Ovary (tissue), 9 donors: ENCODE results near the gene NRSN2. TPM values are rescaled to one million over a fixed set of nuclear protein-coding genes. Genes with fewer than 3 reads are reported as not detected.

Source experiments
- DNase-seq, 5 donors: peaks; one replicate each; pipeline ENCODE4 v3.0.0-alpha.2; 2019 to 2020
- H3K27ac ChIP-seq, 2 donors: fragments of 200-600 bp; one replicate each; pipeline versions ENCODE4 v1.5.1 to v1.8.0; 2019 to 2022
- H3K27me3 ChIP-seq: fragments of 200-600 bp; one replicate; pipeline ENCODE4 v1.8.0; 2022
- H3K36me3 ChIP-seq: fragments of 200-600 bp; sonication (generic); one replicate; pipeline ENCODE4 v1.5.1; 2019
- H3K4me1 ChIP-seq: one replicate; pipeline ENCODE4 v1.8.1; 2013; ENCODE audit warnings: mild to moderate bottlenecking, moderate library complexity; ENCODE audit not compliant: insufficient read depth
- H3K4me3 ChIP-seq: fragments of 200-600 bp; sonication (generic); one replicate; pipeline ENCODE4 v1.5.1; 2017
- H3K9me3 ChIP-seq, 2 donors: fragments of 200-600 bp in 1 of 2; sonication (generic) in 1 of 2; one replicate each; pipeline versions ENCODE4 v1.5.1 to v1.8.1; 2013 to 2019; ENCODE audit warnings: mild to moderate bottlenecking in 1 of 2, moderate library complexity in 1 of 2
- CTCF ChIP-seq, 3 donors: fragments of 450-650 bp in 2 of 3; fragments of 200-600 bp in 1 of 3; IDR thresholded peaks; one replicate each; pipeline versions ENCODE4 v1.5.1 to v1.8.0; 2016 to 2022; ENCODE audit warnings: antibody characterized with exemption in 3 of 3, mild to moderate bottlenecking in 1 of 3
- EP300 ChIP-seq: sonication (generic); formaldehyde crosslinking; IDR thresholded peaks from one replicate; pipeline ENCODE4 v1.6.1; 2017; ENCODE audit warnings: antibody characterized with exemption
- POLR2A ChIP-seq: fragments of 450-650 bp; IDR thresholded peaks from one replicate; pipeline ENCODE4 v1.6.1; 2017; ENCODE audit warnings: antibody characterized with exemption, mild to moderate bottlenecking, moderate library complexity
- WGBS, 3 donors: extraction: QIAGEN DNeasy Blood & Tissue Kit in 1 of 3; methylation state at CpG; one replicate each; pipeline versions ENCODE4 v1.1.5 to v1.1.7; 2013 to 2017; 5-methylcytosine and 5-hydroxymethylcytosine counted together
- intact Hi-C, 4 donors: fragments of 100-400 bp; cut with DNase I; formaldehyde crosslinking; loops; one replicate each; pipeline versions ENCODE4 v1.11.0 to v1.15.1; 2022 to 2023
- polyA plus RNA-seq, 2 donors: library from polyadenylated mRNA; stranded (reverse); fragments of 200-250 nt in 1 of 2; fragments of 350-450 nt in 1 of 2; fragmentation: Illumina TruSeq in 1 of 2; extraction: RNeasy Lipid Tissue Mini Kit (QIAGEN cat#74804) in 1 of 2; gene quantifications; one replicate each; pipeline ENCODE4 v1.2.3, GENCODE V29; 2013 to 2014
- total RNA-seq, 7 donors: library from RNA; depleted of rRNA in 2 of 7; stranded (reverse); fragments of >200 nt in 2 of 7; fragmentation: NEBNext Ultra II Directional in 3 of 7; extraction: Animal tissue kit (Norgen Biotek cat#: 25700) in 3 of 7; gene quantifications; one replicate each; pipeline versions ENCODE4 v1.1.0 to v1.2.4, GENCODE V29; 2016 to 2023
- donor health status: DM: no; HTN: no; CAD: no; lungs with moderate emphysema.
- donor health status: DM: no; HTN: no; CAD: no.
- donor health status: Bipolar disorder and iron deficiency.
- donor health status: DM: yes; HTN: yes; CAD: no.
- donor health status: DM: no; HTN: no; CAD: no.
- donor health status: DM: yes; HTN: yes; CAD: no.

NRSN2 gene
- total and polyA plus RNA-seq, 9 donors = 20.5 to 77.9 (median 43.2) TPM

GRCh38 chr20:366719-367485 lies 20.0 kb downstream of the NRSN2 start:
- H3K9me3 ChIP-seq = no peaks in the 10 kb centered on the region
- H3K27ac ChIP-seq = no peak overlapping the region
- no peak for DNase-seq
- H3K27me3 ChIP-seq = no peaks in the 10 kb centered on the region
- no peak overlapping the region for H3K4me3 ChIP-seq
- H3K4me1 ChIP-seq = no peaks in the 10 kb centered on the region
- H3K36me3 ChIP-seq = no peaks in the 10 kb centered on the region
- TF ChIP-seq CTCF (IDR thresholded peaks at IDR 0.05) (no peak), POLR2A (no peak), EP300 (no peak)
- WGBS, 3 donors = 68 to 81% (median 78%) methylated on average over 12 to 13 of the region's 13 CpGs
- intact Hi-C loops = loop anchor here in 1 of 4 donors (10.0 kb wide), 1 partner anchor 368 kb away; no protein-coding TSS in a partner anchor

- no peaks in the 10 kb centered on the region for H3K36me3 ChIP-seq
- no peak overlapping the region for H3K4me3 ChIP-seq
- no peaks in the 10 kb centered on the region for H3K27me3 ChIP-seq
- H3K9me3 ChIP-seq = no peaks in the 10 kb centered on the region
- DNase-seq = no peak
- H3K4me1 ChIP-seq = no peaks in the 10 kb centered on the region
- TF ChIP-seq CTCF (IDR thresholded peaks at IDR 0.05) (no peak), POLR2A (no peak), EP300 (no peak)
- intact Hi-C loops = loop anchor here in 1 of 4 donors (10.0 kb wide), 1 partner anchor 367 kb away; no protein-coding TSS in a partner anchor
- no peak overlapping the region for H3K27ac ChIP-seq
- WGBS, 3 donors = 58 to 85% (median 70%) methylated on average over 8 of the region's 8 CpGs
These were observed 20.6 kb downstream of the NRSN2 start for GRCh38 chr20:367486-367887.

- H3K27me3 ChIP-seq = no peaks in the 10 kb centered on the region
- no peak overlapping the region for H3K4me3 ChIP-seq
- no peaks in the 10 kb centered on the region for H3K4me1 ChIP-seq
- no peaks in the 10 kb centered on the region for H3K9me3 ChIP-seq
- H3K27ac ChIP-seq = no peak overlapping the region
- intact Hi-C loops = loop anchor here in 1 of 4 donors (10.0 kb wide), 1 partner anchor 366 kb away; no protein-coding TSS in a partner anchor
- H3K36me3 ChIP-seq = no peaks in the 10 kb centered on the region
- no peak for DNase-seq
- TF ChIP-seq POLR2A (no peak), EP300 (no peak), CTCF (IDR thresholded peaks at IDR 0.05) (no peak)
- WGBS, 3 donors = 83 to 92% (median 84%) methylated on average over 4 of the region's 4 CpGs
These were observed 22.0 kb downstream of the NRSN2 start for GRCh38 chr20:368915-369314.

GRCh38 chr20:370151-370600 lies 23.3 kb downstream of the NRSN2 start:
- intact Hi-C loops = no loop called here
- TF ChIP-seq EP300 = no peak
- no peak for TF ChIP-seq POLR2A
- no peak for TF ChIP-seq CTCF (IDR thresholded peaks at IDR 0.05)
- Histone ChIP-seq H3K27me3 (no peaks in the 10 kb centered on the region), H3K4me1 (no peaks in the 10 kb centered on the region), H3K27ac (no peak overlapping the region), H3K4me3 (no peak overlapping the region), H3K36me3 (no peaks in the 10 kb centered on the region), H3K9me3 (no peaks in the 10 kb centered on the region)
- 72 to 80% (median 77%) methylated on average over 7 of the region's 7 CpGs for WGBS, 3 donors
- no peak for DNase-seq
